Skin epidermis (tissue), 12 donors: ENCODE results near the gene EIF3D.

Experiments used
- H3K27ac ChIP-seq, 21 experiments: fragments of 200-600 bp; sonication (generic) in 11 of 21; one replicate each; pipeline ENCODE4 v1.5.0; 2020; ENCODE audit warnings: mild to moderate bottlenecking in 3 of 21, inconsistent platforms in 2 of 21, moderate library complexity in 2 of 21
- H3K4me3 ChIP-seq, 7 experiments: fragments of 200-600 bp; sonication (generic) in 2 of 7; one replicate each; pipeline ENCODE4 v1.5.0; 2020; ENCODE audit warnings: inconsistent platforms in 2 of 7, mild to moderate bottlenecking in 2 of 7, moderate library complexity in 1 of 7

The EIF3D gene

DNA sequence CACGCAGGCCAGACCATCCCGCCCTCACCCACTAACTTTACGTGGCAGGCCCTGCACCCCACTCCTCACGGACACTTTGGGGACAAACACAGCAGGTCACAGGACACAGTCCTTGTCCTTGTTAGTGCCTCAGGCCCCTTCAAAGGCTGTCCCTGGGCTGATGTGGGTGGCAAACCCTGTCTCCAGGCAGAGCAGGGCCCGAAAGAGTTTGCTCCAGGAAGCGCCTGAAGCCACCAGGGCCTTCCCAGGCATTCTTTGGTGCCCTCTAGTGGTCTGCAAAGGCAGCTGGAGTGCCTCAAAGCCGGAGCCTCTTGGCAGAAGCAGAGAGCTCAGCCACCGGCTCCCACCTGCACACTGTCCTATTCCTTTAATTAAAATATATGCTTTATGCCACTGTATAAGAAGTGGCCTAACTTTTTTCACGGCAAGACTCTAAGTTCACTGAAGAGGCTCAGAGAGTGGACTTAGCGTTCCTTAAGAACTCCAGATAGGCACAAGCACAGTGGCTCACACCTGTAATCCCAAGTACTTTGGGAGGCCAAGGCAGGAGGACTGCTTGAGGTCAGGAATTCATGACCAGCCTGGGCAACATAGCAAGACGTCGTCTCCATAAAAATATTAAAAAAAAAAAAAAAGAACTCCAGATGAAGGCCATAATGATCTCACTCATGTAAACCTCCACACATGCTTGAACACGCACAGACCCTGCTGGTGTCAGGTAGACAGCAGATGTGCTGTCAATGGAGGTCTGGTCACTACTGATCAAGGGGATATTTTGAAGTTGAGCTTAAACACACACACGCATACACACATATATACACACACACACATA lies 58.6 kb downstream of the EIF3D start:
- Histone ChIP-seq H3K4me3 (no peak overlapping the region), H3K27ac (peak overlapping the region in 15 of 21 experiments; percentile 13 to 76 (median 50))

DNA sequence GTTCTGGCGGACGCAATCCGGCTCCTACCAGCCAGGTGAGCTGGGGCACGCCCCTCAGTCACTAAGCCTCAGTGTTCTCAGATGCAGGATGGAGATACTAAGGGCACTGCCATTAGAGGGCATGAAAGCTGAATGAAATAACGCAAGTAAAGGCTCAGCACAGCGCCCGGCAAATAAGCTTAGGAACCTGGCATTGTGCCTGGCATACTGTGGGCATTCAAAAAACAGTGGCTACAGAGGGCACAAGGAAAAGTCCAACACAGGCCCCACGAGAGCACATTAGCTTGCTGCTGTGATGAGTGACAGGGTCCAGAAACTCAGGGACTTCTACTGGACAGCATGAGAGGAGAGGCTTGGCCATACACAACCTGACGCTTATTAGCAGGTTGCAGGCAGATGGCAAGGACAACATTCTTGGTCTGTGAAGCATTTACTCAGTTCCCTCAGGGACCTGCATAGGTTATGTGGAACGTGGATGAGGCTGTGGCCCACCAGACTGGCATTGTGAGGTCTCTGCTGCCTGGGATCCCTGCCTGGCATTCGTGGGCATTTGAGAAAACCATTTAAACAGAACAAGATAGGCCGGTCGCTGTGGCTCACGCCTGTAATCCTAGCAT lies 59.8 kb downstream of the EIF3D start:
- H3K4me3 ChIP-seq = no peak overlapping the region
- H3K27ac ChIP-seq = peak overlapping the region in 9 of 21 experiments; percentile 19 to 76 (median 63)

DNA sequence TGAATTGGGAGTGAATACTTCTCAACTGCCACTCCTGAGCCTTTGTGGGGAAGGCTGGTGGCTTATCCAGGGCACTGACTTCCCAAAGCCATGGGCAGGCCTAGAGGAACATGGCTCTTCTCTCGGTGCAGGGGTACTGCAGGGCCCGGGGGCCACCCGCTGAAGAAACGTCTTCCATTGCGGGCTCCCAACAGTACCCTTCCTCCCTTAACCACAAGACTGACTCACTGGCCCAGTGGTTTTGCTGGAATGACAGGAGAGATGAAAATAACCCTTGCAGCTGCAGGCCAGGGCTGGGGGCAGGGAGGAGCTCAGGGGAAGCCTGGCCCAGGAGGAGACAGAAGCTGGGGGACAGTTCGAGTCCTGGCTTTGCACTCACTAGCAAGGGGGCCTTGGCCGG lies 61.0 kb downstream of the EIF3D start:
- Histone ChIP-seq H3K27ac (peak overlapping the region in 19 of 21 experiments; percentile 22 to 85 (median 73)), H3K4me3 (no peak overlapping the region)

DNA sequence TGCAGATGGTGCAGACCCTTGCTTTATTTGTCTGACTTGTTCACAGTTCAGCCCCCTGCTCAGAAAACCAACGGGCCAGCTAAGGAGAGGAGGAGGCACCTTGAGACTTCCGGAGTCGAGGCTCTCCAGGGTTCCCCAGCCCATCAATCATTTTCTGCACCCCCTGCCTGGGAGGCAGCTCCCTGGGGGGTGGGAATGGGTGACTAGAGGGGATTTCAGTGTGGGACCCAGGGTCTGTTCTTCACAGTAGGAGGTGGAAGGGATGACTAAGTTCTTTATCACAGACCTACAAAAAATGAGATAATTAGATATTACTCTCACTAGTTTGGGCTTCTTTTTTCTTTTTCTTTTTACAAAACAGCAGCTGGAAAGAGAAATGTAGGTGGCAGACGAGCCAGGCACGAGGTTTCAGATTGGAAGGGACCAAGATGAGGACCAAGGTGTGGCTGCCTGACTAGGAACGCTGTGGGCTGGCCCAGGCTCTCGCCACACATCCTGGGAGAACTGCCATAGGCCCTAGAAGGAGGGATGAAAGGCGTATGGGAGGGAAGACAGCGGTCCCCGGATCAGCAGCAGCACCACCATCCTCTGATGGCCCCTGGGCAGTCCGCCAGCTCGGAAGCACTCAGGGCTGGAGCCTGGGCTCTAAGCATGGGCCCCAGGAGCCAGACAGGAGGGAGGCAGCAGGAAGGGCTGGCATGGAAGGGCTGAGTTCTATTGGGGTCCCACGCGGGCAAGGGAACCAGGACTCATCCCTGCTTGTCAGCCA lies 61.7 kb downstream of the EIF3D start:
- Histone ChIP-seq H3K27ac (peak overlapping the region in 18 of 21 experiments; percentile 22 to 85 (median 74)), H3K4me3 (no peak overlapping the region)

DNA sequence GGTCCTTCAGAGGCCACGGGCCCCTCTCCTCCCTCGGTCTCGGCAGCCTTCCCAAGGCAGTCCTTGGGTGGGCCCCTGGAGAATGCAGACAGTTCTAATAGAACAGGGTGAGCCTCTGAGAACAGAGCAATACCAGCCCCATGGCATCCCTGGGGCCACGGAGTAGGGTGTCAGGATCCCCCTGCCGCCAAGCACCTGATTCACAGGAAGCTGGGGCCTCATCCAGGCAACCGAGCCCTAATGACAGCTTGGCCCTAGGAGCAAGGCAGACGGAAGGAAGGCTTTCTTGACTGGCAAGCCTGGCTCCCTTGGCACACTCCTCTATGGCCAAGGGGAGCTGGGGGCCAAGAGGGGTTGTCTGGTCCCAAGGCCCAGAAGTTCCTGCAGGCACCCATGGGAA lies 62.7 kb downstream of the EIF3D start:
- Histone ChIP-seq H3K27ac (peak overlapping the region in 17 of 21 experiments; percentile 18 to 85 (median 75)), H3K4me3 (no peak overlapping the region)

DNA sequence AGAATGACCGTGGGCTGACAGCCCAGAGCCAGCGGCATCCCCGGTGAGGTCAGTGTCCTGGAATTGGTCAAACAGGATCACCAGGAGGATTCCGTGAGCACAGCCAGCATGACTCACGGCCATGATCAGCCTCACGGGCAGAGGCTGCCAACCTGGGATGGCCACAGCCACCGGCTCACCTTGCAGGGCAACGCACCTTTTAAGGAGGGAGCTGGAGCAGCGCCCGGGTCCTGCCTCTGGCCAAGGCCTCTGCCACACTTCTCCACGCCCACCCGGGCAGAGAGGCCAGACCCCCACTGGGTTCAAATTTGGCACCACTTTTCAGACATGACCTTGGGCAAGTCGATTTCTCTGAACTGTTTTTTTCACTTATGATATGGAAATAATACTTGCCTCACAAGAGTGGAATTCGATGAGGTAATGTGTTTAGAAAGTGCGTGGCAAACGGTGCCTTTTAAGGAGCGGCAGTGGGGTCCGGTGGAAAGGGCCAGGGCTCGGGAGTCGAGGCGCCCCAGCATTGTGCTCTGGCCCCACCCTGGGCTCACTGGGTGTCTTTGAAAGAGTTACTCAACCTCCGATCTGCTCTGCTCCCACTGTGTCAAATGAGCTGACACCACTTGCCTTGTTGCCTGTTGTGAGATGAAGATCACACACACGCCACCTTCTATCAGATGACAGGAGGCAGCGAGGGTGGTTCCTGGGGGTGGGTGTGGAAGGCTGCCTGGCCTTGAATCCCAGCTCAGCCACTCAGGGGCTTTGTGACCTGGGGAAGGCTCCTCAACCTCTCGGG lies 63.5 kb downstream of the EIF3D start:
- Histone ChIP-seq H3K4me3 (no peak overlapping the region), H3K27ac (peak overlapping the region in 20 of 21 experiments; percentile 15 to 85 (median 74))

DNA sequence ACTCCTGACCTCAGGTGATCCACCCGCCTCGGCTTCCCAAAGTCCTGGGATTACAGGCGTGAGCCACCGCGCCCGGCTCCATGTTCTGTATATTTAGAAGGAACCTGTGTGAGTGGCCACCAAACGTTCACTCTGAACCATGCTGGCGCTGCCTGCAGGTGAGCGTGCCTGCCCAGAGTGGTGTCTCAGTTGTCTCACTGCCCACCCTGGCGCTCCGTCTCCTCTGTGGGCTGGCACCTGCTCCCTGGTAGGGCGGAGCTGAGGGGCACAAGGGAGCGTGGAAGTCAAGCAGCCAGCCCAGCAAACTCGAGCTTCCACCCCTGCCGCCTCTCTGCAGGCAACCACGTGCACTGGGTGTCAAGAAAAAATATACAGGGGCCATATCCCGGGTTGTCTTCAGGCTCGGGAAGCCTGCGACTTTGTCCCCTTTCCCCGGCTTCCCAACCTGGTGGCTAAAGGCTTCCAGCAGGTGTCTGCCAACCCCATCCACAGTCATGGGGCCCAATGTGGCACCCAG lies 64.2 kb downstream of the EIF3D start:
- H3K4me3 ChIP-seq = no peak overlapping the region
- H3K27ac ChIP-seq = peak overlapping the region in 19 of 21 experiments; percentile 15 to 85 (median 72)

DNA sequence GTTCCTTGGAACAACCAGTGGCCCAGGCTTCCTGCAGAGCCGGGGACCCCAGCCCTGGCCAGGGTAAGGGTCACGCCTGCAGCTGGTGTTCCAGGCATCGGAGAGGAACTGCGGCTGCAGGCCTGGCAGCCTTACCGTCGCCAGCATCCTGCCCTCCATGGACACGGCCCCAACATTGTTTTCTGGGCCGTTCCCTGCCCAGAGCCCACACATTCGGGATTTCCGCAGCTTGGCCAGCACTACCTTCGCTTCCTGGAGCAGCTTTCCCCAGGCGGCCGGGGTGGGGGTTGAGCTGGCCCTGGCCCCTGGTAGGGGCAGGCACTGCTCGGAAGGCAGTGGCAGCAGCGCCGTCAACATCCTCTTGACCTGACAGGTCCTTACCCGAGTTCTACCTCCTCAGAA lies 65.2 kb downstream of the EIF3D start:
- H3K27ac ChIP-seq = peak overlapping the region in 12 of 21 experiments; percentile 22 to 85 (median 74)
- no peak overlapping the region for H3K4me3 ChIP-seq

DNA sequence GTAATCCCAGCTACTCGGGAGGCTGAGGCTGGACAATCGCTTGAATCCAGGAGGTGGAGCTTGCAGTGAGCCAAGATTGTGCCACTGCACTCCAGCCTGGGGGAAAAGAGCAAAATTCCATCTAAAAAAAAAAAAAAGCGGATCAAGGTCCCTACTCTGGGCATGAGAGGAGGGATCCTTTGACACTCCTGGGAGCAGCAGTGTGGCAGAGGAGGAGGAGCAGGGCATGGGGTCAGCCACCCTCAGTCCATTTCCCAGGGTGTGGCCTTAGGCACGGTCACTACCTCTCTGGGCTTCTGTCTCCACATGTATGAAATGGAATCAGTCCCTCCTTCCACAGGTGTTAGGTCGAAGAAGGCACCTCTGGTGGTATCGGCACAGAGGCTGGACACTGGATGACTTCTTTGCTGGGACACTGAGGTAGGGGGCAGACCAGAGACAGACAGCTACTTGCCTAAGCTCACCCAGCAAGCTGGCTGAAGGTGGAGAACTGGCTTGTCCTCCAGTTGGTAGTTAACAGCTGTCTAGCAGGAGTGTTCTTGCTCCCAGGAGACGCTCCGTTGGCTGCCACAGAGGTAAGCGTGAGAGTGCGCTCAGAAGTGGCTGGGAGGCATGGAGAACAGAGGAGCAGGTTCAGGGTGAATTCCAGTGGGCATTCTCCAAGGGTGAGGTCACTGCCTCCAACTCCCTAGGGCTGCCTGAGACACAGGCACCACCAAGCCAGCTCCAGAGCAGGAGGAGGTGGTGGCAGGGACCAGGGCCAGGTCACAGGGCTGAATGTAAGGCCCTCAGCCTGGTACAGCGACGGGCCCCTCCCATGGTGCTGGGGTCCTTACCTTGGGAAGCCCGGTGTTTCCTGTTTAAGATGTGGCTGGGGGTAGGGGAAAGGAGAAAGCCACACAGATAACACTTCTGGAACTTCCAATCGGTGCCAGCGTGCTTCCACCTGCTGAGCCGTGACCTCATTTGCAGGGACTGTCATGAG lies 67.0 kb downstream of the EIF3D start:
- H3K27ac ChIP-seq = peak overlapping the region in 11 of 21 experiments; percentile 39 to 79 (median 54)

More for the DNA sequence above, 67.0 kb downstream of the EIF3D start:
- no peak overlapping the region for H3K4me3 ChIP-seq
